HL-60 (cell line): ENCODE data around the gene VSIG10L.

Experiments
- DNase-seq, 2 experiments: peaks; one replicate each; pipeline ENCODE4 v3.0.0-alpha.2; 2010 to 2020; ENCODE audit warnings: low read depth in 1 of 2, low spot score in 1 of 2
- H3K27ac ChIP-seq: fragments of 250-450 bp; sonication (Bioruptor Pico); replicated peaks from 2 replicates; pipeline ENCODE4 v1.5.1; 2020; ENCODE audit warnings: mild to moderate bottlenecking, moderate library complexity
- H3K27me3 ChIP-seq: fragments of 250-450 bp; sonication (Bioruptor Pico); 2 replicates; pipeline ENCODE4 v1.5.1; 2021; ENCODE audit warnings: mild to moderate bottlenecking, moderate library complexity; ENCODE audit not compliant: insufficient read depth, poor library complexity, severe bottlenecking
- H3K4me3 ChIP-seq: replicated peaks from 2 replicates; pipeline ENCODE4 v1.5.1; 2011; ENCODE audit warnings: mild to moderate bottlenecking, control low read depth, low read length; ENCODE audit not compliant: insufficient read depth
- CTCF ChIP-seq: IDR thresholded peaks from one replicate; pipeline ENCODE4 v1.5.1; 2011; ENCODE audit warnings: low read length, control low read depth, inconsistent platforms; ENCODE audit not compliant: insufficient read depth
- GABPA ChIP-seq: IDR thresholded peaks from 2 replicates; pipeline ENCODE4 v1.6.1; 2012; ENCODE audit warnings: low read depth
- POLR2AphosphoS5 ChIP-seq: IDR thresholded peaks from 2 replicates; pipeline ENCODE4 v1.6.1; 2012; ENCODE audit warnings: low read depth
- SPI1 ChIP-seq: IDR thresholded peaks from 2 replicates; pipeline ENCODE4 v1.6.1; 2012; ENCODE audit warnings: low read depth, mild to moderate bottlenecking, borderline replicate concordance
- TF ChIP-seq, protein P1 (sequence below): IDR thresholded peaks from 2 replicates; pipeline ENCODE4 v1.6.1; 2012; ENCODE audit warnings: low read depth; ENCODE audit not compliant: insufficient replicate concordance

Gene VSIG10L

GRCh38 chr19:51297406-51297805 is 44.5 kb downstream of the VSIG10L start:
- Histone ChIP-seq H3K27me3 (no peaks in the 10 kb centered on the region), H3K27ac (no peak overlapping the region), H3K4me3 (no peak overlapping the region)
- no peak for DNase-seq
- TF ChIP-seq, protein P1, sequence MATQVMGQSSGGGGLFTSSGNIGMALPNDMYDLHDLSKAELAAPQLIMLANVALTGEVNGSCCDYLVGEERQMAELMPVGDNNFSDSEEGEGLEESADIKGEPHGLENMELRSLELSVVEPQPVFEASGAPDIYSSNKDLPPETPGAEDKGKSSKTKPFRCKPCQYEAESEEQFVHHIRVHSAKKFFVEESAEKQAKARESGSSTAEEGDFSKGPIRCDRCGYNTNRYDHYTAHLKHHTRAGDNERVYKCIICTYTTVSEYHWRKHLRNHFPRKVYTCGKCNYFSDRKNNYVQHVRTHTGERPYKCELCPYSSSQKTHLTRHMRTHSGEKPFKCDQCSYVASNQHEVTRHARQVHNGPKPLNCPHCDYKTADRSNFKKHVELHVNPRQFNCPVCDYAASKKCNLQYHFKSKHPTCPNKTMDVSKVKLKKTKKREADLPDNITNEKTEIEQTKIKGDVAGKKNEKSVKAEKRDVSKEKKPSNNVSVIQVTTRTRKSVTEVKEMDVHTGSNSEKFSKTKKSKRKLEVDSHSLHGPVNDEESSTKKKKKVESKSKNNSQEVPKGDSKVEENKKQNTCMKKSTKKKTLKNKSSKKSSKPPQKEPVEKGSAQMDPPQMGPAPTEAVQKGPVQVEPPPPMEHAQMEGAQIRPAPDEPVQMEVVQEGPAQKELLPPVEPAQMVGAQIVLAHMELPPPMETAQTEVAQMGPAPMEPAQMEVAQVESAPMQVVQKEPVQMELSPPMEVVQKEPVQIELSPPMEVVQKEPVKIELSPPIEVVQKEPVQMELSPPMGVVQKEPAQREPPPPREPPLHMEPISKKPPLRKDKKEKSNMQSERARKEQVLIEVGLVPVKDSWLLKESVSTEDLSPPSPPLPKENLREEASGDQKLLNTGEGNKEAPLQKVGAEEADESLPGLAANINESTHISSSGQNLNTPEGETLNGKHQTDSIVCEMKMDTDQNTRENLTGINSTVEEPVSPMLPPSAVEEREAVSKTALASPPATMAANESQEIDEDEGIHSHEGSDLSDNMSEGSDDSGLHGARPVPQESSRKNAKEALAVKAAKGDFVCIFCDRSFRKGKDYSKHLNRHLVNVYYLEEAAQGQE: no peak
- TF ChIP-seq POLR2AphosphoS5: no peak
- no peak for TF ChIP-seq CTCF
- no peak for TF ChIP-seq GABPA
- no peak for TF ChIP-seq SPI1

DNA sequence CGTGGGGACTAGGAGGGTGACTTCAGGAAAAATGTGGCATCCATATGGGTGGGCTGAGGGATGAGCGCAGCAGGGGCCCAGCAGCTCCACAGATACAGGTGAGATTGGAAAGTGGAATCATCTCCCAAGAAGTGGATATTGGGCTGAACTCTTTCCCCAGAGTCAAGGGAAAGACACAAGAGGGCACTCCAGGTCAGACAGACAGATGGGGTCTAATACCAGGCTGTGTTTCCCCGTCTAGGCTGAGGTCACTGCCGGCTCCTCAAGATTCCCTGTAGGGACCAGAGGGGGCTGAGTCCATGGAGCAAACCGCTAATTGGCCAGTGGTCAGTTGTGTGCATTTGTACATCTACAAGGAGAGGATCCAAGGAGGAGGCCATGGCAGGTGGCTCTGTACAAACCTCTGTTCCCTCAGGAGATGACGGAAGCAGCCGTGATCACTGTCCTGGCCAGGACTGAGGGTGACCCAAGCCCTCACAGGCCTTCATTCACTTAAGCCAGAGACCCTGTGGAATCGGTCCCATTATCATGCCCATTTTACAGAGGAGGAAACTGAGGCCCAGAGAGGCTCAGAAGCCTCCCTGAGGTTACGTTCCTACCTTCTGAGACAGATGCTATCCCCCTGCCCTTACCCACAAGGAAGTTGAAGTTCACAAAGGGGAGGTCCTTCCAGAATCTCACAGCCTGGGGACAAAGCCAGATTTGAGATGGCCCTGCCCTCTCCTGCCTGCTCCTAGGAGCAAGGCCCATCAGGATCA is 45.4 kb downstream of the VSIG10L start:
- no peak overlapping the region for H3K4me3 ChIP-seq
- no peaks in the 10 kb centered on the region for H3K27me3 ChIP-seq
- H3K27ac ChIP-seq: no peak overlapping the region
- TF ChIP-seq SPI1 (no peak), POLR2AphosphoS5 (no peak), CTCF (no peak)
- TF ChIP-seq, protein P1: no peak
- DNase-seq: peak in 1 of 2 experiments; percentile 14

GRCh38 chr19:51295382-51296126 is 46.4 kb downstream of the VSIG10L start:
- Histone ChIP-seq H3K27me3 (no peaks in the 10 kb centered on the region), H3K4me3 (no peak overlapping the region), H3K27ac (no peak overlapping the region)
- no peak for DNase-seq
- TF ChIP-seq, protein P1: no peak
- TF ChIP-seq SPI1 (no peak), POLR2AphosphoS5 (no peak), GABPA (no peak), CTCF (no peak)
